IMR-90 (cell line): ENCODE data around the gene FAM124A. TPM values are rescaled to one million over a fixed set of nuclear protein-coding genes. Genes with fewer than 3 reads are reported as not detected.
A peak's percentile ranks its signal among the peaks of the same experiment; 100 is the strongest.

Experiments used
- ATAC-seq: fragments of 200-7000 bp; cut with Tn5 transposase; 2 replicates; pipeline ENCODE4 v1.9.1; 2020; ENCODE audit warnings: low read depth, mild to moderate bottlenecking, moderate library complexity
- BruUV-seq: library from RNA; stranded (reverse); fragments of 400-500 nt; replicated peaks from 2 replicates; lab custom pipeline; 2021; lab: Mats Ljungman, UMichigan
- CTCF ChIA-PET: fragments of 300-600 bp; formaldehyde crosslinking; extraction: SDS; loops from one replicate; lab custom pipeline; 2021; ENCODE audit warnings: antibody characterized with exemption; lab: Yijun Ruan, JAX
- POLR2A ChIA-PET: fragments of 300-600 bp; sonication (Branson Sonifier 250); formaldehyde crosslinking; loops from one replicate; lab custom pipeline; 2022; ENCODE audit warnings: antibody characterized with exemption; ENCODE audit not compliant: unreplicated experiment; lab: Charles Lee
- DNase-seq: peaks from one replicate; pipeline ENCODE4 v3.0.0; 2013
- H2AFZ ChIP-seq: replicated peaks from 2 replicates; pipeline ENCODE3; 2013; ENCODE audit warnings: low read length, mild to moderate bottlenecking; ENCODE audit not compliant: poor library complexity
- H2AK5ac ChIP-seq: 2 replicates; pipeline ENCODE4 v1.6.1; 2013; ENCODE audit warnings: low read depth, low read length, inconsistent platforms
- H2AK9ac ChIP-seq: replicated peaks from 2 replicates; pipeline ENCODE3; 2013; ENCODE audit warnings: mild to moderate bottlenecking, low read depth, low read length, moderate library complexity; ENCODE audit not compliant: poor library complexity
- H2BK120ac ChIP-seq: 2 replicates; pipeline ENCODE4 v1.6.1; 2013; ENCODE audit warnings: low read depth, low read length, inconsistent platforms
- H2BK15ac ChIP-seq: 3 replicates; pipeline ENCODE4 v1.6.1; 2013; ENCODE audit warnings: low read depth, low read length, inconsistent platforms
- H2BK20ac ChIP-seq: 2 replicates; pipeline ENCODE4 v1.6.1; 2013; ENCODE audit warnings: low read depth, mild to moderate bottlenecking, inconsistent platforms, low read length, moderate library complexity
- H2BK5ac ChIP-seq: 2 replicates; pipeline ENCODE4 v1.6.1; 2013; ENCODE audit warnings: mild to moderate bottlenecking, low read depth, low read length, inconsistent platforms; ENCODE audit not compliant: poor library complexity, severe bottlenecking
- H3K14ac ChIP-seq: replicated peaks from 2 replicates; pipeline ENCODE4 v1.6.1; 2013; ENCODE audit warnings: low read depth, low read length, inconsistent platforms
- H3K18ac ChIP-seq: 2 replicates; pipeline ENCODE4 v1.6.1; 2013; ENCODE audit warnings: low read depth, low read length, control low read depth
- H3K23ac ChIP-seq: 2 replicates; pipeline ENCODE4 v1.6.1; 2013; ENCODE audit warnings: low read depth, low read length, inconsistent platforms
- H3K27ac ChIP-seq: 2 replicates; pipeline ENCODE4 v1.5.1; 2013; ENCODE audit warnings: mild to moderate bottlenecking, control low read depth, low read length; ENCODE audit not compliant: insufficient read depth
- H3K27me3 ChIP-seq: 2 replicates; pipeline ENCODE4 v1.6.1; 2013; ENCODE audit warnings: low read length; ENCODE audit not compliant: control insufficient read depth, insufficient read depth
- H3K36me3 ChIP-seq: 2 replicates; pipeline ENCODE4 v1.6.1; 2013; ENCODE audit warnings: low read length, mixed read lengths; ENCODE audit not compliant: control insufficient read depth, insufficient read depth
- H3K4ac ChIP-seq: 2 replicates; pipeline ENCODE4 v1.6.1; 2013; ENCODE audit warnings: low read depth, low read length, inconsistent platforms
- H3K4me1 ChIP-seq: 2 replicates; pipeline ENCODE4 v1.6.1; 2013; ENCODE audit warnings: low read length, mixed read lengths; ENCODE audit not compliant: control insufficient read depth, insufficient read depth
- H3K4me2 ChIP-seq: 2 replicates; pipeline ENCODE4 v1.6.1; 2013; ENCODE audit warnings: low read depth, mild to moderate bottlenecking, control low read depth, low read length, moderate library complexity
- H3K4me3 ChIP-seq: 2 replicates; pipeline ENCODE4 v1.5.1; 2013; ENCODE audit warnings: low read depth, mild to moderate bottlenecking, control low read depth, low read length, moderate library complexity; ENCODE audit not compliant: insufficient read depth
- H3K56ac ChIP-seq: 2 replicates; pipeline ENCODE4 v1.6.1; 2013; ENCODE audit warnings: low read length, inconsistent platforms; ENCODE audit not compliant: insufficient read depth; ENCODE audit errors: extremely low read depth
- H3K79me1 ChIP-seq, 2 experiments: 2 replicates each; pipeline ENCODE4 v1.6.1; 2013; ENCODE audit warnings: low read length in 2 of 2, inconsistent platforms in 1 of 2, low read depth in 1 of 2
- H3K9ac ChIP-seq: 2 replicates; pipeline ENCODE4 v1.6.1; 2013; ENCODE audit warnings: low read depth, low read length, control low read depth
- H3K9me1 ChIP-seq: 2 replicates; pipeline ENCODE4 v1.6.1; 2013; ENCODE audit warnings: low read length, inconsistent platforms; ENCODE audit not compliant: insufficient read depth
- H3K9me3 ChIP-seq: 2 replicates; pipeline ENCODE4 v1.6.1; 2013; ENCODE audit warnings: low read length; ENCODE audit not compliant: control insufficient read depth, insufficient read depth
- H4K20me1 ChIP-seq: 2 replicates; pipeline ENCODE4 v1.6.1; 2013; ENCODE audit warnings: low read length, inconsistent platforms; ENCODE audit not compliant: insufficient read depth
- H4K5ac ChIP-seq: 2 replicates; pipeline ENCODE4 v1.6.1; 2013; ENCODE audit warnings: mild to moderate bottlenecking, low read depth, low read length, control low read depth
- H4K8ac ChIP-seq, 2 experiments: 2 replicates each; pipeline ENCODE4 v1.6.1; 2013; ENCODE audit warnings: low read depth in 2 of 2, low read length in 2 of 2, control low read depth in 1 of 2, inconsistent platforms in 1 of 2
- H4K91ac ChIP-seq: 2 replicates; pipeline ENCODE4 v1.6.1; 2013; ENCODE audit warnings: low read depth, low read length, inconsistent platforms; ENCODE audit not compliant: insufficient read depth
- USF2 ChIP-seq: fragments of 150-350 bp; IDR thresholded peaks from 2 replicates; pipeline ENCODE4 v1.6.1; 2017; ENCODE audit warnings: mild to moderate bottlenecking, antibody characterized with exemption, low read length, low read depth
- WGBS, 2 experiments: methylation state at CpG; one replicate each; pipeline versions ENCODE4 v1.1.5 to v1.1.7; 2013; ENCODE audit warnings: missing lambda C conversion rate in 2 of 2; ENCODE audit not compliant: insufficient read length in 1 of 2; ENCODE audit errors: extremely low coverage in 2 of 2; 5-methylcytosine and 5-hydroxymethylcytosine counted together
- dilution Hi-C: fragments of 300-500 bp; cut with HindIII; formaldehyde crosslinking; loops from one replicate; pipeline ENCODE4 v1.14.3; 2018; ENCODE audit warnings: low sequenced_read_pairs; ENCODE audit not compliant: unreplicated experiment
- in situ Hi-C: fragments of 300-500 bp; cut with MboI; formaldehyde crosslinking; loops from 3 replicates; pipeline ENCODE4 v1.14.3; 2019; ENCODE audit warnings: low sequenced_read_pairs, inconsistent platforms, mixed read lengths
- intact Hi-C: fragments of 100-400 bp; cut with micrococcal nuclease; formaldehyde crosslinking; loops from 2 replicates; pipeline ENCODE4 v1.10.0; 2022
- polyA plus RNA-seq, 3 experiments: library from polyadenylated mRNA; depleted of rRNA; stranded (reverse); fragments of >200 nt; gene quantifications; 2 replicates each; pipeline ENCODE4 v1.2.3, GENCODE V29; 2012; ENCODE audit warnings: low replicate concordance in 1 of 3
- total RNA-seq: library from RNA; depleted of rRNA; stranded (reverse); fragments of >200 nt; gene quantifications from 2 replicates; pipeline ENCODE4 v1.2.3, GENCODE V29; 2012
- TF ChIP-seq, protein P1 (sequence below): fragments of 150-350 bp; IDR thresholded peaks from 2 replicates; pipeline ENCODE4 v1.6.1; 2016; ENCODE audit warnings: low read depth, mild to moderate bottlenecking, low read length, moderate library complexity, borderline replicate concordance

The FAM124A gene
- total and polyA plus RNA-seq, 2 of the 4 experiments (the other 2 are of a cell fraction): 0.03 TPM; not detected in 1

DNA sequence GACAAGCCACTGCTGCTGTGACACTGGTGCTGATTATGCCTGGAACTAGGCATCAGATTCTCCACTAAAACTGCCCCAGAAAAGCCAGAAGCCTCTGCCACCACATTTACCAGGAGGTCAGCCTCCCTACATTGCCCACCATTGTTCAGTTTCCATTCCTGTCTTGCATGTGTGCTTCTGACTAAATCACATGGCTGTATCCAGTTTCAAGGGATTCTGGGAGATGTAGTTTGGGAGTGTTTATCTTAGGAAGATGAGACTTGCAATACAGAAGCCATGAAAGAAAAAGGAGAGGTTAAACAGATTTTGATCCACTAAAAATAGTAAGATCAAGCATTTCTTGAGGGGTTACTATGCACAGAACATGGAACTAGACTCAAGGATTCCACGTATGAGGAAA is 76.6 kb downstream of the FAM124A start:
- no peak overlapping the region for H3K18ac ChIP-seq
- H3K9ac ChIP-seq: no peak overlapping the region
- ChIA-PET CTCF (interaction anchor here (1.6 kb wide), 1 partner anchor 12 kb away, joined by 9 read pairs; no protein-coding TSS in a partner anchor), POLR2A (no interaction called here)
- H4K20me1 ChIP-seq: no peaks in the 10 kb centered on the region
- no peaks in the 10 kb centered on the region for H3K9me3 ChIP-seq
- dilution Hi-C loops: no loop called here
- H2AK9ac ChIP-seq: no peak overlapping the region
- H4K8ac ChIP-seq: no peak overlapping the region
- no peaks in the 10 kb centered on the region for H3K36me3 ChIP-seq
- DNase-seq (peak; percentile 19), ATAC-seq (peak; percentile 44; the same call in 1 of the 2 replicates)
- no peak overlapping the region for H2AFZ ChIP-seq
- no peak overlapping the region for H3K4me3 ChIP-seq
- no CpG with 5 or more reads among the region's 1 CpG for WGBS, 2 experiments
- no peak overlapping the region for H3K23ac ChIP-seq
- H3K4ac ChIP-seq: no peak overlapping the region
- no peak overlapping the region for H4K5ac ChIP-seq
- H3K27me3 ChIP-seq: peaks cover 44% of the 10 kb centered on the region
- no TSS peak for BruUV-seq
- no peak overlapping the region for H4K91ac ChIP-seq
- H3K4me2 ChIP-seq: no peak overlapping the region
- intact Hi-C loops: no loop called here
- no peaks in the 10 kb centered on the region; the same call in 1 of the 2 replicates for H3K9me1 ChIP-seq
- no peak overlapping the region for H2BK20ac ChIP-seq
- H2BK120ac ChIP-seq: no peak overlapping the region
- peak; percentile 53; the same call in 1 of the 2 replicates for TF ChIP-seq USF2
- TF ChIP-seq, protein P1, sequence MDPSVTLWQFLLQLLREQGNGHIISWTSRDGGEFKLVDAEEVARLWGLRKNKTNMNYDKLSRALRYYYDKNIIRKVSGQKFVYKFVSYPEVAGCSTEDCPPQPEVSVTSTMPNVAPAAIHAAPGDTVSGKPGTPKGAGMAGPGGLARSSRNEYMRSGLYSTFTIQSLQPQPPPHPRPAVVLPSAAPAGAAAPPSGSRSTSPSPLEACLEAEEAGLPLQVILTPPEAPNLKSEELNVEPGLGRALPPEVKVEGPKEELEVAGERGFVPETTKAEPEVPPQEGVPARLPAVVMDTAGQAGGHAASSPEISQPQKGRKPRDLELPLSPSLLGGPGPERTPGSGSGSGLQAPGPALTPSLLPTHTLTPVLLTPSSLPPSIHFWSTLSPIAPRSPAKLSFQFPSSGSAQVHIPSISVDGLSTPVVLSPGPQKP: no peak
- H3K56ac ChIP-seq: no peak overlapping the region
- no peak overlapping the region for H3K27ac ChIP-seq
- no peak overlapping the region for H3K14ac ChIP-seq
- H2AK5ac ChIP-seq: no peak overlapping the region
- H3K4me1 ChIP-seq: no peaks in the 10 kb centered on the region
- no peak overlapping the region for H2BK5ac ChIP-seq
- in situ Hi-C loops: no loop called here
- no peaks in the 10 kb centered on the region for H3K79me1 ChIP-seq
- no peak overlapping the region for H2BK15ac ChIP-seq
